OCI-LY1 (cell line): ENCODE data around the gene GLDC.

Experiments
- H2AFZ ChIP-seq: fragments of 200-600 bp; sonication (generic), shearing (Covaris generic); 2 replicates; pipeline ENCODE4 v1.6.0; 2014; ENCODE audit warnings: antibody characterized with exemption, mild to moderate bottlenecking, low read length
- H3F3A ChIP-seq: fragments of 200-600 bp; sonication (generic), shearing (Covaris generic); 2 replicates; pipeline ENCODE4 v1.6.0; 2014; ENCODE audit warnings: mild to moderate bottlenecking, antibody characterized with exemption, low read length, moderate library complexity; ENCODE audit not compliant: insufficient read depth
- H3K27ac ChIP-seq: fragments of 200-600 bp; sonication (generic); 2 replicates; pipeline ENCODE4 v1.5.1; 2014; ENCODE audit warnings: low read length, mixed run types, mild to moderate bottlenecking, low read depth; ENCODE audit not compliant: poor library complexity, severe bottlenecking
- H3K27me3 ChIP-seq: fragments of 200-600 bp; sonication (generic); 2 replicates; pipeline ENCODE4 v1.6.0; 2014; ENCODE audit warnings: antibody characterized with exemption, mild to moderate bottlenecking, low read length, moderate library complexity; ENCODE audit not compliant: insufficient read depth
- H3K36me3 ChIP-seq: fragments of 200-600 bp; sonication (generic); 2 replicates; pipeline ENCODE4 v1.6.1; 2014; ENCODE audit warnings: mild to moderate bottlenecking, antibody characterized with exemption, low read length, moderate library complexity, mixed read lengths; ENCODE audit not compliant: insufficient read depth
- H3K4me1 ChIP-seq: fragments of 200-600 bp; sonication (generic); 2 replicates; pipeline ENCODE4 v1.5.1; 2014; ENCODE audit warnings: mild to moderate bottlenecking, low read length, moderate library complexity; ENCODE audit not compliant: insufficient read depth, severe bottlenecking
- H3K4me2 ChIP-seq: fragments of 200-600 bp; sonication (generic), shearing (Covaris generic); 2 replicates; pipeline ENCODE4 v1.6.1; 2014; ENCODE audit warnings: low read length
- H3K4me3 ChIP-seq: fragments of 200-600 bp; sonication (generic); 2 replicates; pipeline ENCODE4 v1.5.1; 2014; ENCODE audit warnings: low read length, low read depth, mild to moderate bottlenecking, mixed read lengths; ENCODE audit not compliant: poor library complexity, severe bottlenecking
- H3K79me2 ChIP-seq: fragments of 200-600 bp; shearing (Covaris generic); 2 replicates; pipeline ENCODE4 v1.6.1; 2016; ENCODE audit warnings: mixed run types, low read length, mixed read lengths; ENCODE audit not compliant: insufficient read depth
- H3K9ac ChIP-seq: fragments of 200-600 bp; sonication (generic), shearing (Covaris generic); 2 replicates; pipeline ENCODE4 v1.6.1; 2014; ENCODE audit warnings: mild to moderate bottlenecking, low read length, mixed read lengths
- H3K9me2 ChIP-seq: fragments of 200-600 bp; sonication (generic), shearing (Covaris generic); 2 replicates; pipeline ENCODE4 v1.6.1; 2014; ENCODE audit warnings: low read depth, mild to moderate bottlenecking, low read length, mixed read lengths
- H3K9me3 ChIP-seq: fragments of 200-600 bp; shearing (Covaris generic); 2 replicates; pipeline ENCODE4 v1.6.1; 2014; ENCODE audit warnings: low read length, mixed read lengths
- H4K20me1 ChIP-seq: fragments of 200-600 bp; sonication (generic), shearing (Covaris generic); 2 replicates; pipeline ENCODE4 v1.6.0; 2016; ENCODE audit warnings: mild to moderate bottlenecking, low read length; ENCODE audit not compliant: insufficient read depth
- CTCF ChIP-seq: fragments of 200-600 bp; sonication (generic), shearing (Covaris generic); IDR thresholded peaks from 2 replicates; pipeline ENCODE4 v1.5.1; 2017; ENCODE audit warnings: mild to moderate bottlenecking, antibody characterized with exemption, low read length, moderate library complexity, mixed read lengths
- EZH2 ChIP-seq: fragments of 200-600 bp; sonication (generic), shearing (Covaris generic); IDR thresholded peaks from 2 replicates; pipeline ENCODE4 v1.8.0; 2017; ENCODE audit warnings: borderline replicate concordance, mixed run types, mild to moderate bottlenecking, antibody characterized with exemption, low read length, moderate library complexity, mixed read lengths

Gene GLDC

GRCh38 chr9:6609497-6610016, 36.0 kb downstream of the GLDC start:
- no peaks in the 10 kb centered on the region; the same call in 1 of the 2 replicates for H3K36me3 ChIP-seq
- no peak overlapping the region for H3K9ac ChIP-seq
- no peaks in the 10 kb centered on the region for H3F3A ChIP-seq
- no peaks in the 10 kb centered on the region for H3K9me2 ChIP-seq
- TF ChIP-seq EZH2 (no peak), CTCF (no peak)
- no peaks in the 10 kb centered on the region for H3K27me3 ChIP-seq
- no peaks in the 10 kb centered on the region for H3K4me1 ChIP-seq
- H3K27ac ChIP-seq = no peak overlapping the region
- H3K9me3 ChIP-seq = no peaks in the 10 kb centered on the region
- H4K20me1 ChIP-seq = no peaks in the 10 kb centered on the region
- H2AFZ ChIP-seq = no peak overlapping the region
- no peaks in the 10 kb centered on the region for H3K79me2 ChIP-seq
- no peak overlapping the region for H3K4me3 ChIP-seq
- H3K4me2 ChIP-seq = no peak overlapping the region

GRCh38 chr9:6605202-6605601, 40.3 kb downstream of the GLDC start:
- Histone ChIP-seq H3K4me3 (no peak overlapping the region), H3K9ac (no peak overlapping the region)

GRCh38 chr9:6600426-6600825, 45.1 kb downstream of the GLDC start:
- H3K27ac ChIP-seq = no peak overlapping the region
- H3K4me1 ChIP-seq = no peaks in the 10 kb centered on the region
- H3K9me2 ChIP-seq = no peaks in the 10 kb centered on the region
- H2AFZ ChIP-seq = no peak overlapping the region
- no peak for TF ChIP-seq CTCF
- TF ChIP-seq EZH2 = no peak
- no peaks in the 10 kb centered on the region for H3K27me3 ChIP-seq
- no peaks in the 10 kb centered on the region for H3K36me3 ChIP-seq
- no peak overlapping the region for H3K4me3 ChIP-seq
- no peaks in the 10 kb centered on the region for H3K9me3 ChIP-seq
- H3K4me2 ChIP-seq = no peak overlapping the region
- H4K20me1 ChIP-seq = no peaks in the 10 kb centered on the region
- no peak overlapping the region for H3K9ac ChIP-seq
- no peaks in the 10 kb centered on the region for H3K79me2 ChIP-seq
- no peaks in the 10 kb centered on the region for H3F3A ChIP-seq

More at GRCh38 chr9:6605202-6605601, 40.3 kb downstream of the GLDC start:
- Histone ChIP-seq H3K4me2 (no peak overlapping the region), H3K9me2 (no peaks in the 10 kb centered on the region), H3K9me3 (no peaks in the 10 kb centered on the region), H3K4me1 (no peaks in the 10 kb centered on the region), H2AFZ (no peak overlapping the region), H3K27me3 (no peaks in the 10 kb centered on the region), H3K27ac (no peak overlapping the region), H3K36me3 (no peaks in the 10 kb centered on the region; the same call in 1 of the 2 replicates), H3F3A (no peaks in the 10 kb centered on the region), H3K79me2 (no peaks in the 10 kb centered on the region), H4K20me1 (no peaks in the 10 kb centered on the region)
- TF ChIP-seq CTCF (no peak), EZH2 (no peak)
